Measurements from ENCODE around the gene NEO1. TPM values are rescaled to one million over a fixed set of nuclear protein-coding genes. Genes with fewer than 3 reads are reported as not detected.

Gene NEO1
- total and polyA plus RNA-seq, 2 of the 13 experiments (the other 11 are each of a cell fraction or from before 2014, with no cell fraction given), result 8.4 to 11.0 TPM

- H3K79me2 ChIP-seq (ENCODE audit: insufficient read depth, low read length), result no peaks in the 10 kb centered on the region
- H3K9me3 ChIP-seq (ENCODE audit: low read length), result no peaks in the 10 kb centered on the region
- 98% methylated on average over 1 of the region's 1 CpG for WGBS (ENCODE audit: low lambda C conversion rate)
- H3K36me3 ChIP-seq (replicated peaks in 1 of 2; ENCODE audit: control insufficient read depth in 1 of 2, insufficient read depth in 2 of 2, low read length in 2 of 2), result no peaks in the 10 kb centered on the region
- in situ Hi-C loops (cut with HindIII; ENCODE audit: extremely low pct_ligation_motif_present, low pct_unique_long_range_greater_than_20kb) (no loop called here), intact Hi-C loops (cut with micrococcal nuclease; ENCODE audit: unreplicated experiment) (no loop called here)
- ChIA-PET POLR2A (no interaction called here), CTCF (ENCODE audit: low intra/inter-chr PET ratio, low total read pairs) (no interaction called here)
- H4K20me1 ChIP-seq (ENCODE audit: insufficient read depth, low read length), result no peaks in the 10 kb centered on the region
- DNase-seq (ENCODE audit: low spot score), result no peak
- no peak overlapping the region for H3K27ac ChIP-seq (ENCODE audit: extremely low read length, insufficient read depth, low read length)
- no peak for ATAC-seq
- no peaks in the 10 kb centered on the region; a peak in 1 of 5 replicates for H3K27me3 ChIP-seq (ENCODE audit: control insufficient read depth in 1 of 2, insufficient read depth in 2 of 2, low read length in 2 of 2)
- BruUV-seq (replicated peaks), result no TSS peak
- no peak for FAIRE-seq
- no peak overlapping the region for H2AFZ ChIP-seq (ENCODE audit: low read length)
- H3K9ac ChIP-seq (ENCODE audit: insufficient read depth, low read depth, low read length), result no peak overlapping the region
- no peak overlapping the region for H3K4me3 ChIP-seq (replicated peaks in 1 of 3; ENCODE audit: insufficient read depth in 1 of 3, low read depth in 2 of 3, low read length in 3 of 3)
- no peak overlapping the region for H3K4me2 ChIP-seq (ENCODE audit: low read depth, low read length)
- peaks cover 10% of the 10 kb centered on the region; the same call in 1 of the 2 replicates for H3K4me1 ChIP-seq (ENCODE audit: insufficient read depth, low read length)
- no peak for TF ChIP-seq ZNF512B (CRISPR knock-in tag; IDR thresholded peaks at IDR 0.05; ENCODE audit: borderline replicate concordance)
- TF ChIP-seq ATF7 (IDR thresholded peaks at IDR 0.05), result peak; percentile 71
- no peak for TF ChIP-seq ATF7 (CRISPR knock-in tag; IDR thresholded peaks at IDR 0.05)
Observed at GRCh38 chr15:73228128-73228646, 175.9 kb downstream of the NEO1 start.

GRCh38 chr15:73231661-73232419, 179.6 kb downstream of the NEO1 start:
- Histone ChIP-seq H3K79me2 (ENCODE audit: insufficient read depth, low read length) (no peaks in the 10 kb centered on the region), H3K36me3 (replicated peaks in 1 of 2; ENCODE audit: control insufficient read depth in 1 of 2, insufficient read depth in 2 of 2, low read length in 2 of 2) (no peaks in the 10 kb centered on the region), H2AFZ (ENCODE audit: low read length) (no peak overlapping the region), H3K27ac (ENCODE audit: extremely low read length, insufficient read depth, low read length) (no peak overlapping the region), H3K27me3 (ENCODE audit: control insufficient read depth in 1 of 2, insufficient read depth in 2 of 2, low read length in 2 of 2) (no peaks in the 10 kb centered on the region), H3K9me3 (ENCODE audit: low read length) (no peaks in the 10 kb centered on the region), H3K9ac (ENCODE audit: insufficient read depth, low read depth, low read length) (no peak overlapping the region), H4K20me1 (ENCODE audit: insufficient read depth, low read length) (no peaks in the 10 kb centered on the region), H3K4me2 (ENCODE audit: low read depth, low read length) (no peak overlapping the region), H3K4me3 (replicated peaks in 1 of 3; ENCODE audit: insufficient read depth in 1 of 3, low read depth in 2 of 3, low read length in 3 of 3) (no peak overlapping the region), H3K4me1 (ENCODE audit: insufficient read depth, low read length) (peaks cover 10% of the 10 kb centered on the region; the same call in 1 of the 2 replicates)
- CTCF ChIA-PET (ENCODE audit: low intra/inter-chr PET ratio, low total read pairs), result no interaction called here
- intact Hi-C loops (cut with micrococcal nuclease; ENCODE audit: unreplicated experiment) (no loop called here), in situ Hi-C loops (cut with HindIII; ENCODE audit: extremely low pct_ligation_motif_present, low pct_unique_long_range_greater_than_20kb) (no loop called here)
- FAIRE-seq, result no peak
- DNase-seq (ENCODE audit: low spot score), result no peak
- no peak for ATAC-seq
- WGBS (ENCODE audit: low lambda C conversion rate), result 67% methylated on average over 1 of the region's 2 CpGs
- BruUV-seq (replicated peaks), result no TSS peak
- POLR2A ChIA-PET, result no interaction called here
- TF ChIP-seq MXD4 (CRISPR knock-in tag; IDR thresholded peaks at IDR 0.05) (no peak), HDAC2 (CRISPR knock-in tag; IDR thresholded peaks at IDR 0.05) (no peak), ZFP82 (CRISPR knock-in tag; IDR thresholded peaks at IDR 0.05; ENCODE audit: borderline replicate concordance) (no peak), MYC (CRISPR knock-in tag; IDR thresholded peaks at IDR 0.05; ENCODE audit: borderline replicate concordance) (no peak), ZNF792 (CRISPR knock-in tag; IDR thresholded peaks at IDR 0.05) (no peak), ZNF513 (CRISPR knock-in tag; conservative IDR thresholded peaks at IDR 0.05) (no peak)
